ENCODE data around the gene MAP2.
A peak's percentile ranks its signal among the peaks of the same experiment; 100 is the strongest.

DNA sequence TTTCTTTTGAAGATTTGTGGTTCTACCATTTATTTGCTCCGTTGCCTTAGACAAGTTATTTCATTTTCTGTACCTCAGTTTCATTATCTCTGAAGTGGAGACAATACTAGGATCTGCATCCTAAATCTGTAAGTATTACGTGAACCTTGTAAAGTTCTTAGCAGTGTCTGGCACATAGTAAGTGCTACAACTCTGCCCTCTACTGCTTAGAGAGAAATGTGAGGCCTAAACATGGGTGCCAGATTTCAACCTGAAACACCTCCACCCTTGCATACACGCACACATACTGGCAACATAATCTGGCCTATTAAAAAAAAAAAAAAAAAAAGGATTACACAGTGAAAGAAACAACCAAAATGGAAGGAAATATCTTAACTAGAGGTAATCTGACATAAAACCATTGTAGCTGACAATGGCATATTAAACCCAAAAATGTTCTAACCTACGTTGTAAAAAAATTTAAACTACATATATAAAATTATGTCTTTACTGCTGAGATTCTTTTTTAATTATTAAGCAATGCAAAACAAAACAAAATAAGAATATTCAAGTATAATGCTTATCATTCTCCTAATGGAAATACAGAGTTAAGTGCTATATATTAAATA lies 132.6 kb downstream of the MAP2 start:
- TF ChIP-seq, protein P1, sequence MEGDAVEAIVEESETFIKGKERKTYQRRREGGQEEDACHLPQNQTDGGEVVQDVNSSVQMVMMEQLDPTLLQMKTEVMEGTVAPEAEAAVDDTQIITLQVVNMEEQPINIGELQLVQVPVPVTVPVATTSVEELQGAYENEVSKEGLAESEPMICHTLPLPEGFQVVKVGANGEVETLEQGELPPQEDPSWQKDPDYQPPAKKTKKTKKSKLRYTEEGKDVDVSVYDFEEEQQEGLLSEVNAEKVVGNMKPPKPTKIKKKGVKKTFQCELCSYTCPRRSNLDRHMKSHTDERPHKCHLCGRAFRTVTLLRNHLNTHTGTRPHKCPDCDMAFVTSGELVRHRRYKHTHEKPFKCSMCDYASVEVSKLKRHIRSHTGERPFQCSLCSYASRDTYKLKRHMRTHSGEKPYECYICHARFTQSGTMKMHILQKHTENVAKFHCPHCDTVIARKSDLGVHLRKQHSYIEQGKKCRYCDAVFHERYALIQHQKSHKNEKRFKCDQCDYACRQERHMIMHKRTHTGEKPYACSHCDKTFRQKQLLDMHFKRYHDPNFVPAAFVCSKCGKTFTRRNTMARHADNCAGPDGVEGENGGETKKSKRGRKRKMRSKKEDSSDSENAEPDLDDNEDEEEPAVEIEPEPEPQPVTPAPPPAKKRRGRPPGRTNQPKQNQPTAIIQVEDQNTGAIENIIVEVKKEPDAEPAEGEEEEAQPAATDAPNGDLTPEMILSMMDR (IDR thresholded peaks at IDR 0.05 in 2 of 3, conservative IDR thresholded peaks at IDR 0.05 in 1 of 3; ENCODE audit: borderline replicate concordance in 1 of 3, insufficient read depth in 1 of 3, low read depth in 2 of 3, low read length in 2 of 3) = peak; percentile 48 to 76 (median 58)
- no peak for TF ChIP-seq POLR2AphosphoS5 (IDR thresholded peaks at IDR 0.05; ENCODE audit: low read depth, low read length)
- no peak for TF ChIP-seq ZNF274 (IDR thresholded peaks at IDR 0.05; ENCODE audit: low read depth, low read length)
- TF ChIP-seq SRF (IDR thresholded peaks at IDR 0.05; ENCODE audit: low read depth) = no peak
- TF ChIP-seq EZH2phosphoT487 (IDR thresholded peaks at IDR 0.05; ENCODE audit: borderline replicate concordance) = no peak
- TF ChIP-seq POLR2A (IDR thresholded peaks at IDR 0.05; ENCODE audit: borderline replicate concordance, extremely low read depth, insufficient read depth, insufficient read length) = no peak
- TF ChIP-seq, protein P2, sequence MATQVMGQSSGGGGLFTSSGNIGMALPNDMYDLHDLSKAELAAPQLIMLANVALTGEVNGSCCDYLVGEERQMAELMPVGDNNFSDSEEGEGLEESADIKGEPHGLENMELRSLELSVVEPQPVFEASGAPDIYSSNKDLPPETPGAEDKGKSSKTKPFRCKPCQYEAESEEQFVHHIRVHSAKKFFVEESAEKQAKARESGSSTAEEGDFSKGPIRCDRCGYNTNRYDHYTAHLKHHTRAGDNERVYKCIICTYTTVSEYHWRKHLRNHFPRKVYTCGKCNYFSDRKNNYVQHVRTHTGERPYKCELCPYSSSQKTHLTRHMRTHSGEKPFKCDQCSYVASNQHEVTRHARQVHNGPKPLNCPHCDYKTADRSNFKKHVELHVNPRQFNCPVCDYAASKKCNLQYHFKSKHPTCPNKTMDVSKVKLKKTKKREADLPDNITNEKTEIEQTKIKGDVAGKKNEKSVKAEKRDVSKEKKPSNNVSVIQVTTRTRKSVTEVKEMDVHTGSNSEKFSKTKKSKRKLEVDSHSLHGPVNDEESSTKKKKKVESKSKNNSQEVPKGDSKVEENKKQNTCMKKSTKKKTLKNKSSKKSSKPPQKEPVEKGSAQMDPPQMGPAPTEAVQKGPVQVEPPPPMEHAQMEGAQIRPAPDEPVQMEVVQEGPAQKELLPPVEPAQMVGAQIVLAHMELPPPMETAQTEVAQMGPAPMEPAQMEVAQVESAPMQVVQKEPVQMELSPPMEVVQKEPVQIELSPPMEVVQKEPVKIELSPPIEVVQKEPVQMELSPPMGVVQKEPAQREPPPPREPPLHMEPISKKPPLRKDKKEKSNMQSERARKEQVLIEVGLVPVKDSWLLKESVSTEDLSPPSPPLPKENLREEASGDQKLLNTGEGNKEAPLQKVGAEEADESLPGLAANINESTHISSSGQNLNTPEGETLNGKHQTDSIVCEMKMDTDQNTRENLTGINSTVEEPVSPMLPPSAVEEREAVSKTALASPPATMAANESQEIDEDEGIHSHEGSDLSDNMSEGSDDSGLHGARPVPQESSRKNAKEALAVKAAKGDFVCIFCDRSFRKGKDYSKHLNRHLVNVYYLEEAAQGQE (IDR thresholded peaks at IDR 0.05; ENCODE audit: low read depth) = no peak
- TF ChIP-seq EZH2 (IDR thresholded peaks at IDR 0.05) = no peak
- peak; percentile 85 for TF ChIP-seq RAD21 (IDR thresholded peaks at IDR 0.05; ENCODE audit: low read depth)
- no peak for TF ChIP-seq TCF7L2 (IDR thresholded peaks at IDR 0.05; ENCODE audit: borderline replicate concordance, extremely low read depth, insufficient read depth, insufficient read length)
